HK-2 (cell line): ENCODE measurements around the gene FKBP1A.
"Not testable (repeated sequence)": the region's sequence is repeated elsewhere in the genome, so short reads cannot be mapped to it uniquely, and the experiment has no call there.

Experiments used
- DNase-seq: peaks from one replicate; pipeline ENCODE4 v3.0.0-alpha.2; 2018; ENCODE audit not compliant: unreplicated experiment

FKBP1A gene

DNA sequence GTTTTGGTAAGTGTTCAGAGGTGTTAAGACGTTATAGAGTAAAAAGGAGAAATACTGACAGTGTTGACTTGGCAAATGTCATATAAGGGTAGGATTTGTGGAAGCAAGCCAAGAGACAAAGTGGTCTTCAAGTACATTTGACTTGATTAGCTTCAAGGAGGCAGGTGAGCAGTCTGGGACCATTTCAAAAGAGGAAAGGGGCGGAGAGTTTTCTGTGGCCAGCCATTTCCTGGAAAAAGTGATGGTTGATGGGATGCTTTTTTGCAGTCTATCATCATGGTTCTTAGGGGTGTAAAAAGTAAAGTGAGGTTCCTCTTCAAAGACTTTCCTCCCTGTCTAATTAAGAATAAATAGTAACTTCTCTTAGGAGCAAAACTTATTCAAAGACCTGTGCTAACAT is 28.7 kb downstream of the FKBP1A start:
- no peak for DNase-seq

DNA sequence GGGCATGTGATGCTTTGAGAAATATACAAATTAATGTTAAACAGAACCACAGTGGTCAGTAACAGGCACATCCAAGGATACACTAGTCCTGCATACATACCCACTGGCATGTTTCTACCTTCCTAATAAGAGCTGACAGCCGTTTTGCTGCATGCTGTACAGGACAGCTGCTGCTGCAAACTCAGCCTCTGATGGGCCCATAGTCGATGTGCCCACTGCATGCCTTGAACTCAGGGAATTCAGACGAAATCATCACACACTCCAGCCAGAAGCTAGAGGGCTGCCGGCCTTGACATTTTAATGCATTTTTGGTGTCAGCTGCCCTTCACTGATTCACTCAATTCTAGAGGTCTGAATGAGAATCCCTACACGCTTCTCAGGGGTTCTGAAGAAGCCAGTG is 29.3 kb downstream of the FKBP1A start:
- no peak for DNase-seq

- DNase-seq: no peak
Measured at GRCh38 chr20:1362484-1362883, 30.4 kb downstream of the FKBP1A start.

- no peak for DNase-seq
Measured at GRCh38 chr20:1360094-1360846, 32.6 kb downstream of the FKBP1A start.

DNA sequence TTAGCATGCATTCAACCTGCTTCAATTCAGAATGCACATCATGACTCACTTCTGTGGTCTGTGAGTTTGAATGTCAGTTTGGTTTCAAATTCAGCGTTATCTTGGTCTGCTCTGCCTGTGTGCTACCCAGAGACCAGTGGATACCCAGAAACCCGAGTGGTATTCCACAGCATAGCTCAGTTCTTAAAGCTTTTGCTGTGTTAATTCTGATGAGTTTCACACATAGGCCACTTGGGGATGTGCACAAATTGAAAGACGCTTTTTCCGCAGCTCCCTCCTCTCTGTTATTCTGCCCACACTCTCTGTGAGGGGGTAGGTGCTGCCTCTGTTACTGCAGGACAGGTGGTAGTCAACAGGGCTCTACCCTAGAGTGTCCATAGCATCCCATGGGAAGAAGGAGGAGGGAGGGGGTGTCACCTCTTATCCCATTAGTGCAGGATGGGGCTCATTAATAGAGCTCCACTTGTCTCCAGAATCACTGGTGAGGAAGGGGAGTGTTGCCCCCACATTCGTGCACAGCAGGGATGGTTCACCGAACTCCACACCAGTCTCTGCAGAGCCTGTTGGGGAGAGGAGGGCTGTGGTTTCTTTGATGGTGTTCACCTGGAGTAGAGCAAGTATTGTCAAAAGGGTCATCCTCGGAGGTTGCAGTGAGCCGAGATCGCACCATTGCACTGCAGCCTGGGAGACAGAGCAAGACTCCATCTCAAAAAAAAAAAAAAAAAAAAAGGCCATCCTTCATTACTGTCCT is 34.8 kb downstream of the FKBP1A start:
- DNase-seq: no peak

DNA sequence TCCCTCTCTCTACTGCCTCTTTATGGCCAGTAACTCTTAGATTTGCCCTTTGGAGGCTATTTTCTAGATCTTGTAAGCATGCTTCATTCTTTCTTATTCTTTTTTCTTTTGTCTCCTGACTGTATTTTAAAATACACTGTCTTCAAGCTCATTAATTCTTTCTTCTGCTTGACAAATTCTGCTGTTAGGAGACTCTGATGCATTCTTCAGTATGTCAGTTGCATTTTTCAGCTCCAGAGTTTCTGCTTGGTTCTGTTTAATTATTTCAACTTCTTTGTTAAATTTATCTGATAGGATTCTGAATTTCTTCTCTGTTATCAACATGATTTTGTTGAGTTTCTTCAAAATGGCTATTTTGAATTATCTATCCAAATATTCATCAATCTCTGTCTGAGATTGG is 38.9 kb downstream of the FKBP1A start:
- DNase-seq: no peak

GRCh38 chr20:1346315-1346969 is 46.4 kb downstream of the FKBP1A start:
- DNase-seq: no peak

DNA sequence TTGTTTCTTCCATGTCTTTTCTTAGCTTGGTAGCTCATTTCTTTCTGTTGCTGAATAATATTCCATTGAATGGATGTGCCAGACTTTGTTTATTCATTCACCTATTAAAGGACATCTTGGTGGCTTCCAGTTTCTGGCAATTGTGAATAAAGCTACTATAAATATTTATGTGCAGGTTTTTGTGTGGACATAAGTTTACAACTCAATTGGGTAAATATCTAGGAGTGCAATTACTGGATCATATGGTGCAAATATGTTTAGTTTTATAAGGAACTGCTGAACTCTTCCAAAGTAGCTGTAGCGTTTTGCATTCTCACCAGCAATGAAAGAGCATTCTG is 47.1 kb downstream of the FKBP1A start:
- DNase-seq: no peak

GRCh38 chr20:1345030-1345755 is 47.7 kb downstream of the FKBP1A start:
- no peak for DNase-seq

DNA sequence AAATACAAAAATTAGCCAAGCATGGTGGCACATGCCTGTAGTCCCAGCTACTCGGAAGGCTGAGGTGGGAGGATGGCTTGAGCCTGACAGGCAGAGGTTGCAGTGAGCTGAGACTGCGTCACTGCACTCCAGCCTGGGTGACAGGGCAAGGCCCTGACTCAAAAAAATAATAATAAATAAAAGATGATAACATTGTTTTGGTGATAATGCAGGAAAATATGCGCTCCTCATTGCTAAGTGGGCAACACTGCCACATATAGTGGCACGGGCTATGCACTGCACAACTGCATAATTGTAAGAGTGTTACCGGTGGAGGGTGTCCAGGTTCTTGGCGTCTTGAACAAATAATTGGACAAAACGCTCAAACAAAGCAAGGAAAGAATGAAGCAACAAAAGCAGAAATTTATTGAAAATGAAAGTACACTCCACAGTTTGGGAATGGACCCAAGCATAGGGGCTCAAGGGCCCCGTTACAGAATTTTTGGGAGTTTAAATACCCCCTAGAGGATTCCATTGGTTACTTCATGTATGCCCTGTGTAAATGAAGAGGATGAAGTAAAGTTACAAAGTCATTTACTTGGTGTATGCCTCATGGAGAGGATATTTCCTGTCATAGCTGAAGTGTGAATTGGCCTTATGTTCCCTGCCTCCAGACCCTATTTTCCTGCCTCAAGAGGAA is 49.3 kb downstream of the FKBP1A start:
- DNase-seq: not testable (repeated sequence)

- DNase-seq: no peak
Measured at GRCh38 chr20:1341561-1342265, 51.1 kb downstream of the FKBP1A start.

GRCh38 chr20:1338801-1339200 is 54.1 kb downstream of the FKBP1A start:
- no peak for DNase-seq

- DNase-seq: no peak
Measured at GRCh38 chr20:1338096-1338495, 54.8 kb downstream of the FKBP1A start.

- no peak for DNase-seq
Measured at GRCh38 chr20:1337441-1337840, 55.4 kb downstream of the FKBP1A start.

GRCh38 chr20:1336699-1337367 is 56.0 kb downstream of the FKBP1A start:
- no peak for DNase-seq

GRCh38 chr20:1335961-1336698 is 56.7 kb downstream of the FKBP1A start:
- DNase-seq: no peak

- no peak for DNase-seq
Measured at GRCh38 chr20:1334761-1335160, 58.1 kb downstream of the FKBP1A start.

- DNase-seq: no peak
Measured at GRCh38 chr20:1334370-1334731, 58.5 kb downstream of the FKBP1A start.

DNA sequence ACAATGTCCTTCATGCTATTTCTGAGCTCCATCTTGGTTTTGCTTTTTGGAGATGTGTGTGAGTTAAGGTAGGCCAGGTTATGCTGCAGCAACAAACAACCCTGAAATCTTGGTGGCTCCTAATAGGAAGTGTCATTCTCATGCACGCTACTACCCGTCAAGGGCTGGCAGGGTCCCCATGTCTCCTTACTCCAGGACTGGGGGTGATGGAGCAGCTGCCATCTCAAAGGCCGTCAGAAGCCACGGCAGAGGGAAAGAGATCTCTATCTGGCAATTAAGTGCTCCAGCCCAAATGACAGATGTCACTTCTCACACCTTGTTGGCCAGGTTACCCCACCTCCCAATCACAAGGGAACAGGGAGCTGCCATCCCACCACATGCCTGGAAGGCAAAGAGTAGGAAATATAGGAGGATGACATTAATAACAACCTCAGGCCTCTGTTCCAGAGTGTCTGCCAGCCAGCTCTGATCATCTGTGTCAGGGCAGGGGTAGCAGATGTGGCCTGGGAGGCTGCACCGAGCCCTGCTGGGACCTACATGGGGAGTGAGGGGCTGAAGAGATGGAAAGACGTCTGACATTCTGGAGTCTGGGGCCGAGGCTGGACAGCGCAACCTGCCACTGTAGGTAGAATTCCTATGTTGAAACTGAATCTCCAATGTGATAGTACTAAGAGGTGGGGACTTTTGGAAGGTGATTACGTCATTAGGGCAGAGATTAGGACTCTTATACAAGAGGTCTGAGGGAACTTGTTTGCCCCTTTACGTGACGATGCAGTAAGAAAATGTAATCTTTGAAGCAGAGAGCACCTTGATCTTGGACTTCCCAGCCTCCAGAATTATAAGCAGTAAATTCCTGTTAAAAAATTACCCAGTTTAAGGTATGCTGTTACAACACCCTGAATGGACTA is 59.1 kb downstream of the FKBP1A start:
- DNase-seq: no peak
